Stomach (tissue), 9 donors: ENCODE measurements around the gene RABGEF1. TPM values are rescaled to one million over a fixed set of nuclear protein-coding genes. Genes with fewer than 3 reads are reported as not detected.
"Not testable (repeated sequence)": the region's sequence is repeated elsewhere in the genome, so short reads cannot be mapped to it uniquely, and the experiment has no call there.

Source experiments
- DNase-seq, 2 donors: peaks; one replicate each; pipeline versions ENCODE4 v3.0.0 to v3.0.0-alpha.2; 2013 to 2019
- H3K27ac ChIP-seq, 5 donors: fragments of 200-600 bp in 4 of 5; sonication (generic) in 4 of 5; one replicate each; pipeline ENCODE4 v1.5.1; 2013 to 2019; ENCODE audit warnings: mild to moderate bottlenecking in 1 of 5, moderate library complexity in 1 of 5
- H3K27me3 ChIP-seq, 3 donors: fragments of 200-600 bp; sonication (generic); one replicate each; pipeline ENCODE4 v1.5.1; 2017 to 2019; ENCODE audit warnings: mixed run types in 1 of 3
- H3K36me3 ChIP-seq, 4 donors: fragments of 200-600 bp; sonication (generic); 1 replicate in 3 of 4; 2 replicates in 1 of 4; pipeline ENCODE4 v1.5.1; 2016 to 2019
- H3K4me1 ChIP-seq, 4 donors: fragments of 200-600 bp; sonication (generic); one replicate each; pipeline ENCODE4 v1.5.1; 2016 to 2019
- H3K4me3 ChIP-seq, 4 donors: fragments of 200-600 bp; sonication (generic) in 3 of 4; one replicate each; pipeline ENCODE4 v1.5.1; 2016 to 2019; ENCODE audit warnings: mild to moderate bottlenecking in 1 of 4
- H3K9me3 ChIP-seq, 4 donors: fragments of 200-600 bp; sonication (generic); one replicate each; pipeline ENCODE4 v1.5.1; 2016 to 2019
- CTCF ChIP-seq, 7 experiments: fragments of 450-650 bp in 4 of 7; fragments of 200-600 bp in 3 of 7; sonication (generic) in 3 of 7; IDR thresholded peaks; one replicate each; pipeline ENCODE4 v1.5.1; 2016 to 2019; ENCODE audit warnings: antibody characterized with exemption in 7 of 7, control low read depth in 2 of 7, mild to moderate bottlenecking in 1 of 7
- EP300 ChIP-seq: sonication (generic); formaldehyde crosslinking; IDR thresholded peaks from one replicate; pipeline ENCODE4 v1.6.1; 2017; ENCODE audit warnings: antibody characterized with exemption
- POLR2A ChIP-seq, 4 donors: fragments of 450-650 bp; IDR thresholded peaks; one replicate each; pipeline ENCODE4 v1.6.1; 2016; ENCODE audit warnings: antibody characterized with exemption in 4 of 4, control low read depth in 2 of 4, mild to moderate bottlenecking in 1 of 4, moderate library complexity in 1 of 4
- POLR2AphosphoS5 ChIP-seq, 3 donors: sonication (generic); formaldehyde crosslinking; IDR thresholded peaks; one replicate each; pipeline ENCODE4 v1.6.1; 2016; ENCODE audit warnings: antibody characterized with exemption in 3 of 3
- WGBS, 5 donors: extraction: QIAGEN DNeasy Blood & Tissue Kit in 3 of 5; methylation state at CpG; one replicate each; pipeline versions ENCODE4 v1.1.5 to v1.1.7; 2013 to 2018; 5-methylcytosine and 5-hydroxymethylcytosine counted together
- intact Hi-C: fragments of 100-400 bp; cut with DNase I; formaldehyde crosslinking; loops from one replicate; pipeline ENCODE4 v1.15.1; 2023; ENCODE audit warnings: low total_unique reads
- polyA plus RNA-seq, 3 donors: library from polyadenylated mRNA; stranded (reverse); fragments of 200-250 nt; gene quantifications; one replicate each; pipeline ENCODE4 v1.2.3, GENCODE V29; 2013
- total RNA-seq, 5 donors: library from RNA; depleted of rRNA; stranded (reverse); fragments of >200 nt; gene quantifications; one replicate each; pipeline versions ENCODE4 v1.1.0 to v1.2.3, GENCODE V29; 2014 to 2016
- donor health status: healthy with polysubstance abuse.
- donor health status: Bipolar disorder and iron deficiency.
- donor health status: healthy.

RABGEF1 gene
- total and polyA plus RNA-seq, 8 donors = 10.1 to 61.6 (median 20.8) TPM

GRCh38 chr7:66757939-66758338, 17.4 kb downstream of the RABGEF1 start:
- Histone ChIP-seq H3K36me3 (peaks cover 0 to 4% (median 1%) of the 10 kb centered on the region in 4 donors), H3K27ac (peak overlapping the region in 2 of 5 donors; percentile 15 to 32), H3K9me3 (no peaks in the 10 kb centered on the region), H3K4me1 (peaks cover 0 to 59% (median 27%) of the 10 kb centered on the region in 4 donors), H3K4me3 (no peak overlapping the region), H3K27me3 (no peaks in the 10 kb centered on the region)
- WGBS, 5 donors = 74 to 90% (median 86%) methylated on average over 6 of the region's 6 CpGs
- DNase-seq = no peak
- intact Hi-C loops = no loop called here
- no peak for TF ChIP-seq POLR2AphosphoS5 (IDR thresholded peaks at IDR 0.05)
- no peak for TF ChIP-seq CTCF (IDR thresholded peaks at IDR 0.05)
- TF ChIP-seq POLR2A (IDR thresholded peaks at IDR 0.05) = no peak
- TF ChIP-seq EP300 = no peak

- H3K27ac ChIP-seq = peak overlapping the region in 2 of 5 donors; percentile 15 to 45
- H3K4me3 ChIP-seq = no peak overlapping the region
- H3K9me3 ChIP-seq = no peaks in the 10 kb centered on the region
- no peaks in the 10 kb centered on the region for H3K27me3 ChIP-seq
- intact Hi-C loops = no loop called here
- WGBS, 5 donors = 80 to 94% (median 88%) methylated on average over 9 of the region's 9 CpGs
- peak in 1 of 2 donors; percentile 14 for DNase-seq
- H3K4me1 ChIP-seq = peaks cover 0 to 54% (median 24%) of the 10 kb centered on the region in 4 donors
- H3K36me3 ChIP-seq = peaks cover 0 to 4% (median 1%) of the 10 kb centered on the region in 4 donors
- TF ChIP-seq POLR2A (IDR thresholded peaks at IDR 0.05) = no peak
- no peak for TF ChIP-seq POLR2AphosphoS5 (IDR thresholded peaks at IDR 0.05)
- no peak for TF ChIP-seq EP300
- TF ChIP-seq CTCF (IDR thresholded peaks at IDR 0.05) = no peak
These were observed 18.6 kb downstream of the RABGEF1 start for GRCh38 chr7:66758950-66759628.

- H3K4me1 ChIP-seq = peaks cover 0 to 45% (median 19%) of the 10 kb centered on the region in 4 donors
- intact Hi-C loops, DNase-seq, H3K27me3 ChIP-seq, H3K9me3 ChIP-seq, H3K36me3 ChIP-seq, H3K4me3 ChIP-seq, H3K27ac ChIP-seq: not testable (repeated sequence)
- 85 to 92% (median 88%) methylated on average over 3 of the region's 3 CpGs for WGBS, 5 donors
These were observed 22.6 kb downstream of the RABGEF1 start for GRCh38 chr7:66763183-66763582.

- H3K4me3 ChIP-seq, H3K27me3 ChIP-seq, intact Hi-C loops, H3K36me3 ChIP-seq, H3K27ac ChIP-seq, H3K9me3 ChIP-seq, DNase-seq: not testable (repeated sequence)
- H3K4me1 ChIP-seq = peaks cover 0 to 43% (median 19%) of the 10 kb centered on the region in 4 donors
- 78 to 89% (median 86%) methylated on average over 3 of the region's 3 CpGs for WGBS, 5 donors
These were observed 23.3 kb downstream of the RABGEF1 start for GRCh38 chr7:66763633-66764355.

GRCh38 chr7:66764905-66765304, 24.4 kb downstream of the RABGEF1 start:
- intact Hi-C loops, DNase-seq, H3K4me3 ChIP-seq, H3K36me3 ChIP-seq, H3K27me3 ChIP-seq, H3K9me3 ChIP-seq, H3K27ac ChIP-seq: not testable (repeated sequence)
- H3K4me1 ChIP-seq = peaks cover 0 to 46% (median 24%) of the 10 kb centered on the region in 4 donors
- 13 to 63% (median 33%) methylated on average over 1 of the region's 1 CpG; no CpG with 5 or more reads in 2 of the 5 donors for WGBS, 5 donors

GRCh38 chr7:66765322-66766025, 24.9 kb downstream of the RABGEF1 start:
- H3K27ac ChIP-seq, H3K36me3 ChIP-seq, intact Hi-C loops, H3K9me3 ChIP-seq, H3K4me3 ChIP-seq, H3K27me3 ChIP-seq, DNase-seq: not testable (repeated sequence)
- H3K4me1 ChIP-seq = peaks cover 0 to 46% (median 26%) of the 10 kb centered on the region in 4 donors
- 30 to 64% (median 38%) methylated on average over 5 to 6 of the region's 6 CpGs for WGBS, 5 donors
